Measurements from ENCODE around the gene BORA. TPM values are rescaled to one million over a fixed set of nuclear protein-coding genes. Genes with fewer than 3 reads are reported as not detected.
A peak's percentile ranks its signal among the peaks of the same experiment; 100 is the strongest.
"Not testable (repeated sequence)": the region's sequence is repeated elsewhere in the genome, so short reads cannot be mapped to it uniquely, and the experiment has no call there.

The BORA gene
- total RNA-seq (2014; rRNA removed; shearing (Covaris generic)): 26.0 and 32.7 TPM in 2 replicates

DNA sequence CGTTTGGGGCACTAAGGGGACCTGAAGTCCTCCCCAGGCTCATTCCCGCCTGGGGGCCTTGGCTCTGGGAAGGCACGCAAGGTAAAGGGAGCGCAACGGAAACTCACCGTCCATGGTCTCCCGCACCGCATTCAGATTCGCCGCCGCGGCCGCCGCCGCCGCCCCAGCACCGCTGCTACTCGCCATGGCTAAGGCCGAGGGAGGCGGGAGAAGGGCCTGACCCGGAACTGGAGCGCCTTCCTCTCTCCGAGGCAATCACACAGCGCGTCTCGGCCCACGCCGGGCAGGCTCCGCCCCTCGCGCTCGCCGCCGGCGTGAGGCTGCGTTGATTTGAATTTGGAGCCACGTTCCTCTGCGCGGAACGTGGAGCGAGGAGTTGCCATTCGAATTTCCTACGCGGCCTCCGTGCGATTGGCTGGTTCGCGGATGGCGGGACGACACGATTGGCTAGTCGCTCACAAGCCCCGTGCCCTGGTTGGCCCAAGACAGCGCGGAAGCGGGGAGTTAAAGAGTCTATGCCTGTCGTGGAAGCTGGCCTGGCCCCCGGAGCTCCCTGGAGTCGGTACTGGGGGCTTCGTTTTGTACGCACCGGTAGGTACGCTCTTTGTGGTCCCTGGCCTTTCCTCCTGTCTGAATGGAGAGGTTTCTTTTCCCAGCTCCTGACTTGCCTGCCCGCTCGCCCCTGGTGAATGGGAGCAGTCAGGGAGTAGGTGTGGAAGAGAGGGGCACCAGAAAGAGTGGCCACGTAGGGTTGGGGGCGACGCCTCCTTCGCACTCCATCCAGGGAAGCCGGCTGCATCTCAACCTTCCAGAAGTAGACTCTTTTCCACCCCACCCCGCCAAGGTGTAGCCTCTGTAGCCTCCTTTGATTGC lies at the start of gene BORA, which contains the start of gene MZT1:
BORA (plus strand) TSS at position 507 of the 873 bp plus-strand sequence. CDS start 1,018 bp downstream, outside the sequence.
MZT1 (minus strand) TSS at position 213 of the 873 bp plus-strand sequence; CDS start at position 186, 27 bp downstream.
- DNase-seq (ENCODE audit: low read depth): peak; percentile 96

DNA sequence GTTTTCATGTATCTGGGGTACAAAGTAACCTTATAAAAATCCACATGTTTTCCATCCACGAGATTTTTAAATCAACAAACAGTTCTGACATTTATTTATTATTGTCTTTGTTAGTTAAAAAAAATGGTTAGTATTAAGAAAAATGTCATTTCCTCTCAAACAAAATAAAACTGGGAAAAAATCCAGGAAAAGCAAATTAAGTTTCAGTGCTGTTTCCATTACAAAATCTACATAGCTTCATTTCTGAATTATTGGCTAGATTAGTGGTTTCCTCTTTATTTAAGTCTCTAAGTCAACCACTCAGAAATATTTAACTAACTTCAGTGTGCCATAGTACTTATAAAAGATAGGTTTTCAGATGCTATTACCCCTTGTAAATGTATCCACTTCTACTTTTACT lies 49.4 kb upstream of the BORA start:
- no peak for DNase-seq (ENCODE audit: low read depth)

DNA sequence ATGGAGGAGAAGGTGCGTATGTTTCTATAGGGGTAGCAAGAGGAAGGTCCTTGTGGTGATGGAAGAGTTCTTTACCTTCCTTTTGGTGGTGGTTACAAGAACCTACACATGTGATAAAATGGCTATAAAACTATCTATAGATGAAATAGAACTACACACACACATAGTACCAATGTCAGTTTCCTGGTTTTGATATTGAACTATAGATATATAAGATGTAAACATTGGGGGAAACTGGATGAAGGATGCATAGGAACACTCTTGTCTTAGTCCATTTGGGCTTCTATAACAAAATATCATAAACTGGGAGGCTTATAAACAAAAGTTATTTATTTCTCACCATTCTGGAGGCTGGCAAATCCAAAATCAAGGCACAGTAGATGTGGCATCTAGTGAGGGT lies 47.4 kb upstream of the BORA start:
- DNase-seq (ENCODE audit: low read depth): no peak

DNA sequence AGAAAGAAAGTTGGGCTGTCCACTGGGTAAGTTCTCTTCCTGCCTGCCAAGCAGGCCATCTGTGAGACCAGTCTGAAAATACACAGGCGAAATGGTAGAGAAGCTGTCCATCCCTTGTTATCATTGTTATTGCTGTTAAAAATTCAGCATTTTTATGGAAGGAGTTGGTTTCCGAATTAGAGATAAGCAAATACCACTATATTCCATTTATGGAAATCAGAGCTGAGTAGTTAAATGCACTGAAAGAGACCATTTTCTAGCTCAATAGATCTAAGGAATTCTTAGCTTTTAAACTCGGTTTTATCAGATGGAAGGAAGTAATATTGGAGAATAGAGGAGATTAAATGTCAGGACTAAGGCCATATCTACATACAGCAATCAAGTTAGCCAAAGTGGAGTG lies 41.0 kb upstream of the BORA start:
- no peak for DNase-seq (ENCODE audit: low read depth)

DNA sequence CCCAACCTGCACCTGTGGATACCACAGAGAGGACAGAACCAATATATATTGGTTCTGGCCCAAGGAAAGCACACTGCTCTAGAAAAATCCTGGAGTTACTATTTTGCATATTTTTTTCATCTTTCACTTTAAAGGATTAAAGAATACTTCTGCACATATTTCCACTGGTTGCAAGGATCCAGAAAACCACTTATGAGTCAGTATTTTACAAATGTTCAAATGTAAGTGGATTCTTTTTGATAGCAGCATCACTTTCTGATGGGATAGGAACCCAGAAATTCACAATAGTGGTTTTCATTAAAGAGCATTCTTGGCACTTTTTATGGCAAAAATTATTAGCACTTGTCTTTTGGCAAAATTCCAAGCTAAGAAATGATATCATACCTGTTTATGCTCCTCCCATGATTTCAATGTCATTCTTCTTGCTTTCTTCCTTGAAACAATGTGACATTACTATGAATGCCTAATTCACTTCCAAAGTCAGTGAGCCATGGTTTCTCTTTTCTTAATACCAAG lies 38.5 kb upstream of the BORA start:
- DNase-seq (ENCODE audit: low read depth): no peak

DNA sequence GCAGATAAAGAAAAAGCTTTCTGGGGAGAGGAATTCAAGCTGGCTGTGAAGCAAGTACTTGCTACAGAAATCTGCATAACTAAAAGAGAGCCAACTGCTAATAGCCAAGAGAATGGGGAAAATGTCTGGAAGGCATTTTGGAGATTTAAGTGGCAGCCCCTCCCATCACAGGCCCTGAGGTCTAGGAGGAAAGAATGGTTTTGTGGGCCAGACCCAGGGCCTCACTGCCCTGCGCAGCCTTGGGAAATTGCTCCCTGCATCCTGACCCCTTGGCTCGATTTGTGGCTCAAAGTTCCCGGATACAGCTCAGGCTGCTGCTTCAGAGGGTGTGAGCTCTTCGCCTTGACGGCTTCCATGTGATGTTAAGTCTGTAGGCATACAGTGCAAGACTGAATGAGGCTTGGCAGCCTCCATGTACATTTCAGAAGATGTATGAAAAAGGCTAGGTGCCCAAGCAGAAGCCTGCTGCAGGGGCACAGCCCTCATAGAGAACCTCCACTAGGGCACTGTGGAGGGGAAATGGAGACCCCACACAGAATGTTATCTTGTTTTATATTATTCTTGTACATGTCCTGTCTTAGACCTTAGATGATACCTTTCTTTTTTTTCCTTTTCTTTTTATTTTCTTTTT lies 34.7 kb upstream of the BORA start:
- no peak for DNase-seq (ENCODE audit: low read depth)

DNA sequence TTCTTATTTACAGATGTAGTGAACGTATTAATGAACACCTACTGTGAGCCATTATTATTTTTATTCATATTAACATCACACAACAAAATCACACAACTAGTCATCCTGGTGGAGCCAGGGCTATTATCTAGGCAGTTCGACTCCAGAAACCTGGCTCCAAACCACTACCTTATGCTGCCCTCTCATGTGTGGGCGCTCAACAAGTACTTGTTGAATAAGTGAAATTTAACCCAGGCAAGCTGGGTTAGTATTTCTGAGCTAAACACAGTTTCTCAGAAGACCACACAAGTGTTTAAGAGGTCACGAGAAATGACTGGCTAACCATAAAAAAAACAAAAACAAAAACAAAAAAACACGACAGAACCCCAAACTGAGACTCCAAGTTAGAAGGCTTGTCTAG lies 33.9 kb upstream of the BORA start:
- no peak for DNase-seq (ENCODE audit: low read depth)

DNA sequence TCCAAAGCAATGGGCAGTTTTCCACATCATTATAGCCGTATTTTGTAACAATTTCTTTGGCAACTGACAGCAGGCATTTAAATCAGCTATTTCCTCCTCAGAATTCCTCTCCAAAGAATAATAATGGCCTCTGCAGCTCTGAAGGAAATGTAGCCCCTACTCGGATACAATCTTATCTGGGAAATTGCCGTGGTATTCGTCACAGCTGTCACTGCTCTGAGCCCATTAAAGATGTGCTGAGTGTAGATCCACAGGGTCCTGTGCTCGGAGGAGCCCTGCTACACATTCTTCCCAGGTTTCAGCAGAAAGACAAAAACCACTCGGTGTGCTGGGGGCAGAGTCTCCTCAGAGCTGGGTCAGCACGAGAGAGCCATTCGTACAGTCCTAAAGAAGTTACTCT lies 33.4 kb upstream of the BORA start:
- no peak for DNase-seq (ENCODE audit: low read depth)

DNA sequence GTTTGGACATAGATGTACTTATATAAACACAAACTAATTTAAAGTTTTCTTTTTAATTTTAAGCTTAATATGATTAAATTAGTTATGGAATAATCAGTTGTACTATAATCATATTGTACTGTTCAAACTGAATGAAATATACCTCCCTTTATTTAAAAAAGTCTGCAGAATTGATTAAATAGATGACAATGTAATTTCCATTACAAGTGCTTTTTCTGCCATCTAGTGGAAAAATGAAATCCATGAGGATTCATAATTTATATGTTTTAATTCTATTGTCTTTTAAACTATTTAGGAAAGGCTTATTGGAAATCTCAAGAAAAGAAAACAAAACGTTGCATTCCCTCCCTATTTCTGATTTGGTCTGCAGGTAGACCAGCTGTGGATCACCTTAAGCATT lies 31.1 kb upstream of the BORA start:
- DNase-seq (ENCODE audit: low read depth): peak; percentile 3

DNA sequence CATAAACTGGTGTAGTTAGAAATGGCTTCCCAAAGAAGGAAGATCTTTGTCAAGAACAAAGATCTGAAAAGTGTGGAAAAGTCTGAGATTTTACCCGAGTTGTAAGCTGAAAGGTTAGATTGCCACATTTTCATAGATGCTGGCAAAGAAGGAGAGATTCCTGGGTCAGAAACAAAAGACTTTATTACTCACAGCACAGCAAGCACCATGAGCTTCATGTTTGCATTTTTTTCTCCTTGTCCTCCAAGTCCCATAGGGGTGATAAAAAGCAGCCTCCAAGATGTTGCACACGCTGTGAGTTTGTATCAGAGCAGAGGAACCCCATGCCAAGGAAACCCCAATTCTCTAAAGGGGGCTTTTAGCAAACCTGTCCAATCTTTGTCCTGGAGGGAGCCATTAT lies 29.6 kb upstream of the BORA start:
- DNase-seq (ENCODE audit: low read depth): no peak

DNA sequence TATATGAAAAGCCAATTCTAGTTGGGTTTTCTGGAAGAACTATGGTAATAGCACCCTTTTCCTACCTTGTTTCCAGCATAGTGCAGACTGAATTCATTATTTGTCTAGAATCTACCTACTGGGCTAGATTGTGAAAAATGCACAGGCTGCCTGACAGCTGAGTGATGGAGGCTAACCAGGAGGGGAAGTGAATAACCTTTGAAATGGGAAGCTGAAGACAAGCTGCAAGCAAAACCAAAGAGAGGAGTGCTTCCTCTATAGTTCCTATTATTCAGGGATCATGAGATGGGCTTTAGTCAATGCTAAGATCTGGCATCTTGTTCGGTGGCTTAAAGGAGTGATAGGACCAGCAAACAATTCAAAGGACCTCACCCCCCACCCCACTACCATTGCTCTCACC lies 27.2 kb upstream of the BORA start:
- no peak for DNase-seq (ENCODE audit: low read depth)

DNA sequence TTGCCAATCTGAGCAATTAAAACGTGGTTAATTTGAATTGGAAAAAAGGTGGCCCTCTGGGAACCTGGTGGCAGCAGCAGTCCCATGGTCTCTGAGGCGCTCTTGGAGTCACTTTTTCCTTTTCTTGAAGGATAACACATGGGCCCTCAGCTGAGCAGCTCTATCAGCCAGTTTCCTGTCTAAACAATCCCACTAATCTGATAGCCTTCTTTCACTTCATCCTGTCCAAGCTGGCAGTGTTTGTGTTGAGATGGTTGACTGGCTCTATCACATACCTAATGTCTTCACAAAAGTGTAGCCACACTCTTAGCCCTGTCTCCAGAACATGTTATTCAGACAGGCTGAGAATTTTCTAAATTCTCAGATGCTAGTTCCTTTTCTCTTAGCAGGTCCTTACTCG lies 10.9 kb upstream of the BORA start:
- DNase-seq (ENCODE audit: low read depth): no peak

DNA sequence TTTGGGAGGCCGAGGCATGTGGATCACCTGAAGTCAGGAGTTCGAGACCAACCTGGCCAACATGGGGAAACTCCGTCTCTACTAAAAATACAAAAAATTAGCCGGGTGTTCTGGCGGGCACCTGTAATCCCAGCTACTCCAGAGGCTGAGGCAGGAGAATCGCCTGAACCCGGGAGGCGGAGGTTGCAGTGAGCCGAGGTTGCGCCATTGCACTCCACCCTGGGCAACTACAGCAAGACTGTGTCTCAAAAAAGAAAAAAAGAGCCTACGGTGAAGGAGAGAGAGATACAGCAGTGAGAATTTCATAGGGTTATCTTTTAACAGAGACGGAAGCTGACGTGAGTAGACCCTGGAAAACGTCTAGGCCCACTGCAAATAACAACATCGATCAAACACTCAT lies 1.5 kb upstream of the BORA start:
- not testable (repeated sequence) for DNase-seq (ENCODE audit: low read depth)

DNA sequence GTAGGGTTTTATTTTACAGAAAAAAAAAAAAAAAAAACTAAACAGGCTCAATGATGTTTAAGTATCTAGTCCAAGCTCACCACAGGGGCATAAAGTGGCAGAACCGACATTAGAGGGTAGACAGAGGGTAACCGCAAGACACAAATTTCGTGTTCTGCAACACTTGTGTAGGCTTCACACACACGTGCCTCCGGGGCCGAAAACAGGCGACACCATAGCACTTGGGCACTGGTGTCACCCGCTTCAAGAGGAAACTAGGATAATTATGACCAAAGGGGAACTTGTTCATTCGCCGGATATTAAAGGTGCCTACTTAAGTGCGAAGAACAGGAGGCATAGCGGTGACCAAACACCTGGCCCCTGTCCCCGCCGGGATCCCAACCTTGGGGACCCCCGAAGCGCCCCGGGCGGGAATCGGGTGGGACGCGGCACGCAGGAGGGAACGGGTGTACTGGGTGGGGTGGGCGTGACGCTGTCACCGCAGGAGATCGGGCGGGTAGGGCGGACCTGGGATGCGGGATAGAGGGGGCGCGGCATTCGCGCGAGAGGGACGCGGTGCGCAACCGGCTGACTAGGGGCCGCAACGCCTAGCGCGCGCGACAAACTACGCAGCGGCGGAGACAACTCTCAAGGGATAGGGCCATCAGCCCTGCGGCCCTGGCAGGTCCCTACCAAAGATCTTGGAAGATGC lies 852 bp upstream of the BORA start:
- DNase-seq (ENCODE audit: low read depth): peak; percentile 36

DNA sequence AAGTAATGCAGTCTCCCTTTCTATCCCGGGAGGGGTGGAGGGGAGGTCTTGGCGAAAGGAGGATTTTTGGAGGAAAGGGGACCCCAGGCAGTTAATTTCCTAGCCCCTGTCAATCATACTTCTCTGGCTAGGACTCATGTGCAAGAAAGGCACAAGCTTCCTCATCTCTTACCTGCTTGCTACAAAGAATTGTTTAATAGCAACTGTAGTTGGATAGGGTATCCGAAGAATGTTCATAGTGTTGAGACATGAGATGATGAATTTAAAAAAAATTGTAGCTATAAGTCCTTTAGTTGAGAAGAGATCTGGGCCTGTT lies 525 bp downstream of the BORA start:
- DNase-seq (ENCODE audit: low read depth): no peak

DNA sequence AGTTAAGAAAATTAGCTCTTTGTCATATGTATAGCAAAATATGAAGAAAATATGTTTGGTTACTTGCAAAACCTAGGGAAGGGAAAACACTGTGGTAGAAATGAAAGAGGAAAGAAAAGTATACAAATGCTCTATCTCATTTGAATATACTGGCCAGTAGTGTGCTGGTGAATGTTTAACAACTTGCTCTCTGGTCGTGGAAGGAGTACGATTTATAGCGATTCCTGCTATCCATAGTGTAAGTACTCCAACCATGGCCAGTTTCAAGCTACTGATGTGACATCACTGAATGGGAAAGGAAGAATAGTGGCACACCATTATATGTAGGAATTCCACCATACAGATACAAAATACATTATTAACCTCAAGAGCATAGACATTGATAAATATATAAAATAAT lies 9.3 kb downstream of the BORA start:
- DNase-seq (ENCODE audit: low read depth): no peak

DNA sequence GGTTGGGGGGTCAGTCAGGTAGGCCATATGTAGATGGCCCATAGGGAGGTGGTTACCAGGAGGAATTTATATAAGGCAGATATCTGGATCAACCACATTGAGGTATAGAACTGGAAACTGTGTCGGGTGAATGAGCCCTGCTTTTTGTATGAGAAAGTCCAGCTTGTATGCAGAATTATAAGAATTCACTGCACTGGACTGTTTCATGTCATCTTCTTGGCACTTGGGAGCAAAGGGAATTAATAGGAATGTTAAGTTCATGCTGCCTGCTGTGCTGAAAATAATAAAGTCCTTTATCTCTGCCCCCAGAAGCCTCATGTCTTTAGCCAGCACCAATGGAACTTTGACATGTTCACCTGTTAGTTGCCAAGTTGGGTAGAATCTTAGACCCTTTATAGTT lies 12.3 kb downstream of the BORA start:
- DNase-seq (ENCODE audit: low read depth): no peak

DNA sequence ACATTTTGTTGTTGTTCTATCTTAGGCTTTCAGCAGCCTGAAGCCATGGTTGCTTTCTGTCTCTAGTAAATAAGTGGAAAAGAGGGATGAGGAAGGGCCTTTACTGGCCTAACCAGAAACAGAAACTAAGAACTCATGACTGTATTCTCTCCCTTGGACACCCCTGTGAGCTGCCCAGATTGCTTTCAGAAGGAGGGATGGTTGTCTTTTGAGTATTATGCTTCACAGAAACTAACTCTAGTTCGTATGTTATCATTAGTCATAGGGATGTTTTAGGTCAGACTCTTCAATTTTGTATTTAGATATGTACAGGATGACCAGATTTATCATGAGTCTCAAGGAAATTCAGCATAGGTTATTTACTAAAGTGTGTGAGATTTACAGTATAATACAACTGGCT lies 17.5 kb downstream of the BORA start:
- no peak for DNase-seq (ENCODE audit: low read depth)

DNA sequence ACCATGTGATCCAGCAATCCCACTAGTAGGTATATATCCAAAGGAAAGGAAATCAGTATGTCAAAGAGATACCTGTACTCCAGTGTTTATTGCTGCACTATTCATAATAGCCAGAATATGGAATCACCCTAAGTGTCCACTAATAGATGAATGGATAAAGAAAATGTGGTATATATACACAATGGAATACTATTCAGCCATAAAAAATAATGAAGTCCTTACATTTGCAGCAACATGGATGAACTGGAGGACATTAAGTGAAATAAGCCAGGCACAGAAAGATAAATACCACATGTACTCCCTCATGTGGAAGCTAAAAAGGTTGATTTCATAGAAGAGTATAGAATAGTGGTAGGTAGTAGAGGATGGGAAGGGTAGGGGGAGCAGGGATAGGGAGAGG lies 23.5 kb downstream of the BORA start:
- no peak for DNase-seq (ENCODE audit: low read depth)

DNA sequence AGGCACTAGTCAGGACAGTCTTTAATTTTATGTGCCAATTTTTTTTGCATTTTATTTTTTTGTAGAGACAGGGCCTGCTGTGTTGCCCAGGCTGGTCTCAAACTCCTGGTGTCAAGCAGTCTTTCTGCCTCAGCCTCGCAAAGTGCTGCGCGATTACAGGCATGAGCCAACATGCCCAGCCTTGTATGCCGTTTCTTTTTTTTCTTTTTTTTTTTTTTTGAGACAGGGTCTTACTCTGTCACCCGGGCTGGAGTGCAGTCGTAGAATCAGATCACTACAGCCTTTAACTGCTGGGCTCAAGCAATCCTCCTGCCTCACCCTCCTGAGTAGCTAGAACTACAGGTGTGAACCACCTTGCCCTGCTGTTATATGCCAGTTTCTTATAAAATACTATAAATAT lies 26.4 kb downstream of the BORA start:
- DNase-seq (ENCODE audit: low read depth): no peak

DNA sequence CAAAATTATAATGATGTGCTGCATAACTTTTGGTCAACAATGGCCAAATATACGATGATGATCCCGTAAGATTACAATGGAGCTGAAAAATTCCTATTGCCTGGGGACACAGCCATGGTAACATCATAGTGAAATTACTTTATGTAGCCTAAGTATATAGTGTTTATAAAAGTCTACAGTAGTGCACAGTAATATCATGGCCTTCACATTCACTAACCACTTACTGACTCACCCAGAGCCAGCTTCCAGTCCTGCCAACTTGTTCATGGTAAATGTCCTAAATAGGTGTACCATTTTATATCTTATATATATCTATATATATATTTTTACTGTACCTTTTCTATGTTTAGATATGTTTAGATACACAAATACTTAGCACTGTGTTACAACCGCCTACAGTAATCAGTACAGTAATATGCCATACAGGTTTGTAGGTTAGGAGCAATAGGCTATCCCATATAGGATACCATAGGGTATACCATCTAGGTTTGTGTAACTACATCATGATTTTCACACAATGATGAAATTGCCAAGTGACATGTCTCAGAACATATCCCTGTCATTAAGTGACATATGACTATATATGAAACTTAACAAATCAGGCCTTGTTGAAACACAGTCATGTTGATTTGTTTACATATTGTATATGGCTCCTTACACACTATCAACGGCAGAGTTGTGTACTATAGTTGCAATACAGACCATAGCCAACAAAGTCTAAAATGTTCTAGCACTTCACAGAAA lies 30.2 kb downstream of the BORA start:
- DNase-seq (ENCODE audit: low read depth): no peak

DNA sequence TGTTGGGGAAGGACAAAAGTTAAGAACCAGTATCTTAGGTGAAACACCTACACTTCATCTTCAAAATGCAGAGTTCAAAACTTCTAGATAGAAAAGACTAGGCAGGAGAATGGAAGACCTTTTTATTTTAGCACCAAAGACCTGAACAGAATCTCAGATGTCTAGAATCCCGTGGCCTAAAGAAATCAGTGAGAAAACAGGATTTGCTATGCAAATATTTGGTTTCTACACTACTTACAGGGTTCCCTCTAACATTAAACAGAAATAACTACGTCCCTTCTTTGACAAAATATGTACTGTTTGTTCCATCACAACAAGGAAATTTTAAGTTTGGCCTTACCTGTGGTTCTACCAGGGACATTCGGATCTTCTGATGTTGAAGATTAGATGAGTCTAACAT lies 32.5 kb downstream of the BORA start:
- no peak for DNase-seq (ENCODE audit: low read depth)

All from RPMI7951 (cell line).